Tibial nerve (tissue), 4 donors: Measurements from ENCODE around the gene ECEL1. TPM values are rescaled to one million over a fixed set of nuclear protein-coding genes. Genes with fewer than 3 reads are reported as not detected.

ENCODE experiments used
- DNase-seq, 2 donors: peaks; one replicate each; pipeline ENCODE4 v3.0.0-alpha.2; 2019; ENCODE audit warnings: low spot score in 2 of 2
- H3K27ac ChIP-seq, 4 donors: fragments of 200-600 bp; sonication (generic) in 3 of 4; one replicate each; pipeline ENCODE4 v1.5.1; 2017 to 2019; ENCODE audit warnings: mild to moderate bottlenecking in 1 of 4
- H3K27me3 ChIP-seq, 2 donors: fragments of 200-600 bp; sonication (generic) in 1 of 2; one replicate each; pipeline versions ENCODE4 v1.5.1 to v1.6.0; 2017 to 2019
- H3K36me3 ChIP-seq, 3 donors: fragments of 200-600 bp; sonication (generic); one replicate each; pipeline ENCODE4 v1.5.1; 2018 to 2019
- H3K4me1 ChIP-seq, 4 donors: fragments of 200-600 bp; sonication (generic) in 3 of 4; one replicate each; pipeline ENCODE4 v1.5.1; 2017 to 2019
- H3K4me3 ChIP-seq, 4 donors: fragments of 200-600 bp; sonication (generic) in 3 of 4; one replicate each; pipeline ENCODE4 v1.5.1; 2017 to 2019; ENCODE audit warnings: mild to moderate bottlenecking in 1 of 4, moderate library complexity in 1 of 4
- H3K9me3 ChIP-seq, 4 donors: fragments of 200-600 bp; sonication (generic) in 3 of 4; one replicate each; pipeline ENCODE4 v1.5.1; 2017 to 2019
- CTCF ChIP-seq, 5 experiments: fragments of 200-600 bp in 3 of 5; fragments of 450-650 bp in 2 of 5; sonication (generic) in 3 of 5; IDR thresholded peaks; one replicate each; pipeline ENCODE4 v1.5.1; 2016 to 2019; ENCODE audit warnings: antibody characterized with exemption in 5 of 5, mild to moderate bottlenecking in 3 of 5, moderate library complexity in 2 of 5
- EP300 ChIP-seq, 2 donors: sonication (generic); formaldehyde crosslinking; IDR thresholded peaks; one replicate each; pipeline ENCODE4 v1.6.1; 2017; ENCODE audit warnings: antibody characterized with exemption in 2 of 2, mild to moderate bottlenecking in 1 of 2
- POLR2A ChIP-seq, 2 donors: fragments of 450-650 bp; IDR thresholded peaks; one replicate each; pipeline ENCODE4 v1.6.1; 2017; ENCODE audit warnings: antibody characterized with exemption in 2 of 2, mild to moderate bottlenecking in 2 of 2, moderate library complexity in 2 of 2
- WGBS, 2 donors: methylation state at CpG; one replicate each; pipeline ENCODE4 v1.1.5; 2018; 5-methylcytosine and 5-hydroxymethylcytosine counted together
- total RNA-seq, 4 donors: library from RNA; depleted of rRNA; stranded (reverse); fragments of >200 nt; gene quantifications; one replicate each; pipeline ENCODE4 v1.1.0, GENCODE V29; 2016

Gene ECEL1
- total RNA-seq, 4 donors from 2014 or later, result 1.0 to 7.3 (median 1.8) TPM; not detected in 1

GRCh38 chr2:232458661-232459418 lies 28.8 kb downstream of the ECEL1 start:
- no peak for DNase-seq
- Histone ChIP-seq H3K9me3 (no peaks in the 10 kb centered on the region), H3K4me1 (no peaks in the 10 kb centered on the region), H3K4me3 (no peak overlapping the region), H3K27me3 (peaks cover 0 to 3% of the 10 kb centered on the region in 2 donors), H3K36me3 (no peaks in the 10 kb centered on the region), H3K27ac (no peak overlapping the region)
- no peak for TF ChIP-seq CTCF (IDR thresholded peaks at IDR 0.05)
- no peak for TF ChIP-seq POLR2A (IDR thresholded peaks at IDR 0.05)
- TF ChIP-seq EP300 (IDR thresholded peaks at IDR 0.05), result no peak
- 62 to 74% methylated on average over 48 to 55 of the region's 56 CpGs for WGBS, 2 donors

GRCh38 chr2:232458051-232458660 lies 29.5 kb downstream of the ECEL1 start:
- Histone ChIP-seq H3K36me3 (no peaks in the 10 kb centered on the region), H3K9me3 (no peaks in the 10 kb centered on the region), H3K27me3 (peaks cover 0 to 3% of the 10 kb centered on the region in 2 donors), H3K4me3 (no peak overlapping the region), H3K27ac (no peak overlapping the region), H3K4me1 (no peaks in the 10 kb centered on the region)
- TF ChIP-seq CTCF (IDR thresholded peaks at IDR 0.05) (no peak), POLR2A (IDR thresholded peaks at IDR 0.05) (no peak), EP300 (IDR thresholded peaks at IDR 0.05) (no peak)
- WGBS, 2 donors, result 88% methylated on average over 15 to 22 of the region's 25 CpGs
- DNase-seq, result no peak

DNA sequence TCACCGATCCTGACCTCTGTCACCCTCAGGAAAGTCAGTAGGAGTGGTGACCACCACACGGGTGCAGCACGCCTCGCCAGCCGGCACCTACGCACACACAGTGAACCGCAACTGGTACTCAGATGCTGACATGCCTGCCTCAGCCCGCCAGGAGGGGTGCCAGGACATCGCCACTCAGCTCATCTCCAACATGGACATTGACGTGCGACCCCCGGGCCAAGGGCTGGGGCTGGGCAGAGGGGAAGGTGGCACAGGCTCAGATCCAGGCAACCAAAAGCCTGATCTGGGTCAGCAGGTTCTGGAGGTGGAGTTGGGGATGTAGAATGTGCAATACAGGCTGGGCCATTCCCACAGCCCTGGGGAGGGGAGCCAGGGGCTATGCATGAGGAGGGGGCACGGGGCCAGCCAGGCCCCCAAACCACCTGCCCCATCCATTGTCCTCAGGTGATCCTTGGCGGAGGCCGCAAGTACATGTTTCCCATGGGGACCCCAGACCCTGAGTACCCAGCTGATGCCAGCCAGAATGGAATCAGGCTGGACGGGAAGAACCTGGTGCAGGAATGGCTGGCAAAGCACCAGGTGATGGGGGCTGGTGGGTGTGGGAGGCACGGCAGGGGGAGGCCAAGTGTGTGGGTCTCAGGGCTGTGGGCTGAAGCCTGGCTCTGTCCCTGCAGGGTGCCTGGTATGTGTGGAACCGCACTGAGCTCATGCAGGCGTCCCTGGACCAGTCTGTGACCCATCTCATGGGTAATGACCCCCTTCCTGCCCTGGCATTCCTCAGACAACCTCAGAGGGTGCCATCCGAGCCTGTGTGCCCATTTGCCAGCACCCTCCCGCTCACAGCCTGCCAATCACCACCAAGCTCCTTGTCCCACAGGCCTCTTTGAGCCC lies 30.3 kb downstream of the ECEL1 start:
- no peaks in the 10 kb centered on the region for H3K4me1 ChIP-seq
- no peaks in the 10 kb centered on the region for H3K9me3 ChIP-seq
- no peaks in the 10 kb centered on the region for H3K36me3 ChIP-seq
- DNase-seq, result no peak
- H3K27me3 ChIP-seq, result peaks cover 0 to 3% of the 10 kb centered on the region in 2 donors
- 81 to 91% methylated on average over 17 to 20 of the region's 21 CpGs for WGBS, 2 donors
- TF ChIP-seq EP300 (IDR thresholded peaks at IDR 0.05), result no peak
- TF ChIP-seq CTCF (IDR thresholded peaks at IDR 0.05), result no peak
- no peak for TF ChIP-seq POLR2A (IDR thresholded peaks at IDR 0.05)
- H3K4me3 ChIP-seq, result no peak overlapping the region
- no peak overlapping the region for H3K27ac ChIP-seq

DNA sequence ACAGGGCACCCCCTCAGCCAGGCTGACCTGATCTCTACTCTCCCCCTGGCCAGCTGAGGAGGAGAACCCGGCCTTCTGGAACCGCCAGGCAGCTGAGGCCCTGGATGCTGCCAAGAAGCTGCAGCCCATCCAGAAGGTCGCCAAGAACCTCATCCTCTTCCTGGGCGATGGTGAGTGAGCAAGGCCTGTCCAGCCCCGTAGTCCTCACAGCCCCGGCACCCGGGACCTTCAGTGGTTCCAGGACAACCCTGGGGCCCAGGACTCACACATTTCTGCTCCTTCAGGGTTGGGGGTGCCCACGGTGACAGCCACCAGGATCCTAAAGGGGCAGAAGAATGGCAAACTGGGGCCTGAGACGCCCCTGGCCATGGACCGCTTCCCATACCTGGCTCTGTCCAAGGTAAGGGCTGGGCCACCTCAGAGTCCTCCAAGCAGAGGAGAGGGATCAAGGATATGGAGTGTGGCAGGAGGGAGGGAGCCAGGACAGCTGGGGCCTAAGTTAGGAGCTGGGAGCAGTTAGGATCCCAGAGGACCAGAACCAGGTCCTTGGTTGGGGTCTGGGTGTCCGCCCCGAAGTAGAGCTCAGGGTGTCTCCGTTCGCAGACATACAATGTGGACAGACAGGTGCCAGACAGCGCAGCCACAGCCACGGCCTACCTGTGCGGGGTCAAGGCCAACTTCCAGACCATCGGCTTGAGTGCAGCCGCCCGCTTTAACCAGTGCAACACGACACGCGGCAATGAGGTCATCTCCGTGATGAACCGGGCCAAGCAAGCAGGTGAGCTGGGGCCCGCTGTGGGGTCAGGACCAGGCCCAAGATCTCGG lies 31.1 kb downstream of the ECEL1 start:
- TF ChIP-seq EP300 (IDR thresholded peaks at IDR 0.05) (no peak), POLR2A (IDR thresholded peaks at IDR 0.05) (no peak), CTCF (IDR thresholded peaks at IDR 0.05) (no peak)
- H3K4me1 ChIP-seq, result no peaks in the 10 kb centered on the region
- no peak overlapping the region for H3K27ac ChIP-seq
- H3K36me3 ChIP-seq, result no peaks in the 10 kb centered on the region
- DNase-seq, result no peak
- no peaks in the 10 kb centered on the region for H3K9me3 ChIP-seq
- H3K4me3 ChIP-seq, result no peak overlapping the region
- peaks cover 0 to 3% of the 10 kb centered on the region in 2 donors for H3K27me3 ChIP-seq
- WGBS, 2 donors, result 89 to 93% methylated on average over 17 to 20 of the region's 27 CpGs
